ENCODE results near the gene MEGF11.

The MEGF11 gene

GRCh38 chr15:66072616-66073361 is 180.8 kb downstream of the MEGF11 start:
- Histone ChIP-seq H3K4me3 (ENCODE audit: low read depth, low read length) (no peak overlapping the region), H3K9me3 (ENCODE audit: control insufficient read depth, low read length) (no peaks in the 10 kb centered on the region), H3K4me1 (no peaks in the 10 kb centered on the region), H2AFZ (no peak overlapping the region), H3K27me3 (ENCODE audit: control insufficient read depth, insufficient read depth, low read length) (no peaks in the 10 kb centered on the region), H3K4me2 (ENCODE audit: low read length) (no peak overlapping the region), H3K9ac (no peak overlapping the region), H3K27ac (no peak overlapping the region), H3K36me3 (ENCODE audit: control insufficient read depth, insufficient read depth, low read length) (no peaks in the 10 kb centered on the region), H3K79me2 (no peaks in the 10 kb centered on the region)
- TF ChIP-seq, protein P1, sequence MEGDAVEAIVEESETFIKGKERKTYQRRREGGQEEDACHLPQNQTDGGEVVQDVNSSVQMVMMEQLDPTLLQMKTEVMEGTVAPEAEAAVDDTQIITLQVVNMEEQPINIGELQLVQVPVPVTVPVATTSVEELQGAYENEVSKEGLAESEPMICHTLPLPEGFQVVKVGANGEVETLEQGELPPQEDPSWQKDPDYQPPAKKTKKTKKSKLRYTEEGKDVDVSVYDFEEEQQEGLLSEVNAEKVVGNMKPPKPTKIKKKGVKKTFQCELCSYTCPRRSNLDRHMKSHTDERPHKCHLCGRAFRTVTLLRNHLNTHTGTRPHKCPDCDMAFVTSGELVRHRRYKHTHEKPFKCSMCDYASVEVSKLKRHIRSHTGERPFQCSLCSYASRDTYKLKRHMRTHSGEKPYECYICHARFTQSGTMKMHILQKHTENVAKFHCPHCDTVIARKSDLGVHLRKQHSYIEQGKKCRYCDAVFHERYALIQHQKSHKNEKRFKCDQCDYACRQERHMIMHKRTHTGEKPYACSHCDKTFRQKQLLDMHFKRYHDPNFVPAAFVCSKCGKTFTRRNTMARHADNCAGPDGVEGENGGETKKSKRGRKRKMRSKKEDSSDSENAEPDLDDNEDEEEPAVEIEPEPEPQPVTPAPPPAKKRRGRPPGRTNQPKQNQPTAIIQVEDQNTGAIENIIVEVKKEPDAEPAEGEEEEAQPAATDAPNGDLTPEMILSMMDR (IDR thresholded peaks at IDR 0.05), result no peak

GRCh38 chr15:66071921-66072295 is 181.6 kb downstream of the MEGF11 start:
- Histone ChIP-seq H2AFZ (no peak overlapping the region), H3K9me3 (ENCODE audit: control insufficient read depth, low read length) (no peaks in the 10 kb centered on the region), H3K36me3 (ENCODE audit: control insufficient read depth, insufficient read depth, low read length) (no peaks in the 10 kb centered on the region), H3K4me3 (ENCODE audit: low read depth, low read length) (no peak overlapping the region), H3K27me3 (ENCODE audit: control insufficient read depth, insufficient read depth, low read length) (no peaks in the 10 kb centered on the region), H3K79me2 (no peaks in the 10 kb centered on the region), H3K9ac (no peak overlapping the region), H3K4me1 (no peaks in the 10 kb centered on the region), H3K4me2 (ENCODE audit: low read length) (no peak overlapping the region), H3K27ac (no peak overlapping the region)
- TF ChIP-seq, protein P1 (IDR thresholded peaks at IDR 0.05), result no peak

GRCh38 chr15:66071160-66071920 is 182.2 kb downstream of the MEGF11 start:
- no peak overlapping the region for H3K9ac ChIP-seq
- H2AFZ ChIP-seq, result no peak overlapping the region
- TF ChIP-seq, protein P1 (IDR thresholded peaks at IDR 0.05), result no peak
- H3K27ac ChIP-seq, result no peak overlapping the region
- H3K79me2 ChIP-seq, result no peaks in the 10 kb centered on the region
- H3K4me3 ChIP-seq (ENCODE audit: low read depth, low read length), result no peak overlapping the region
- no peak overlapping the region for H3K4me2 ChIP-seq (ENCODE audit: low read length)
- H3K4me1 ChIP-seq, result no peaks in the 10 kb centered on the region
- no peaks in the 10 kb centered on the region for H3K9me3 ChIP-seq (ENCODE audit: control insufficient read depth, low read length)
- no peaks in the 10 kb centered on the region for H3K27me3 ChIP-seq (ENCODE audit: control insufficient read depth, insufficient read depth, low read length)
- H3K36me3 ChIP-seq (ENCODE audit: control insufficient read depth, insufficient read depth, low read length), result no peaks in the 10 kb centered on the region

DNA sequence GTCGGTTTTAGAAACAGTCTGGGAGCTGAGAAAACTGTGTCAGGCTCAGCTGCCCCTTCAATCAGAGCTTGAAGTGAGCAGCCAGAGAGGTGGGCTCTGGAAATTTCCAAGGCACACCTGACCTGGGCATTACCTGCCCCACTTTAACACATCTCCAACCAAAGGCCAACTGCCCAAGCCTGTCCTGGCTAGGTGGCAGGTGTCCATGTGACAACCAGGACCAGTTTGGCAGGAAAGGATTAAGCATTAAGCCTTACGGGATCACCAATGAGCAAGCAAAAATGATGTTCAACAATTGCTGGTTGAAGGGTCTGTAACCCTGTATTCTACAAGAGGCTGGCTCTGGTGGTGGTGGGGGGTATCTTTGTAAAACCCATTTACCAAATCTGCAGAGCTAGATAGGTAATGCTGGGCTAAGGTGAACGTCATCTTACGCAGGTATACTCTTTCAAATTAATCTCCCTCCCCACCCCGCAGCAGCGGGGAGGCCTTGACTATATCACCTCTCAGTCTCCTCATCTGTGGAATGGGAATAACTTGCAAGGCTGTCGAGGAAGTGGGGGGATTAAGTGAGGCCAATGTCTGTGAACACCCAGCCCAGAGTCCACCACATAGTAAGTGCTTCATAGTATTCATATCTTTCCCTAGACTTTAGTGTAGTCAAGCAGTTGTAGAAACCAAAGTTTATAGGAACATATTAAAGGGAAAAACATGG is 183.2 kb downstream of the MEGF11 start:
- no peak overlapping the region for H3K27ac ChIP-seq
- TF ChIP-seq, protein P1 (IDR thresholded peaks at IDR 0.05), result no peak

More for the DNA sequence above, 183.2 kb downstream of the MEGF11 start:
- H3K9me3 ChIP-seq (ENCODE audit: control insufficient read depth, low read length), result no peaks in the 10 kb centered on the region
- H3K4me3 ChIP-seq (ENCODE audit: low read depth, low read length), result no peak overlapping the region
- H3K9ac ChIP-seq, result no peak overlapping the region
- H2AFZ ChIP-seq, result no peak overlapping the region
- H3K36me3 ChIP-seq (ENCODE audit: control insufficient read depth, insufficient read depth, low read length), result no peaks in the 10 kb centered on the region
- H3K4me2 ChIP-seq (ENCODE audit: low read length), result no peak overlapping the region
- no peaks in the 10 kb centered on the region for H3K27me3 ChIP-seq (ENCODE audit: control insufficient read depth, insufficient read depth, low read length)
- no peaks in the 10 kb centered on the region for H3K4me1 ChIP-seq
- no peaks in the 10 kb centered on the region for H3K79me2 ChIP-seq

Measured in parathyroid adenoma (tissue), 2 donors.